Measurements from ENCODE around the gene C1QTNF9.

DNA sequence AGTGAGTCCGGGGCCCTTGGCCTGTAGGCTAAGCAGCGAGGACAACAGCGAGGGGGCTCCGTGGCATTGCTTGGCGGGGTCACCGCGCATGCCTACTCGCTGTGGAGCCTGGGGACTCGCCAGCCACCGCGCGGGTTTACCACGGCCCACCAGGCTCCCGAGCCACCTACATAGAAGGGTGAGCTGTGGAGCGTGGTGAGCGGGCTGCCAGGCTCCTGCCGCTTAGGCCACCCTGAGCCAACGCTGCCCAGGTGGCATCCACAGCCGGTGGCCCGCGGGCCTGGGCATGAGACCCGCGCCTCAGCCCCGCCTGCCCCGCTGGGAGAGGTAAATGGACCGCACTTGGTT lies 31.2 kb downstream of the C1QTNF9 start:
- no peak for TF ChIP-seq POLR2A (IDR thresholded peaks at IDR 0.05)
- TF ChIP-seq, protein P1, sequence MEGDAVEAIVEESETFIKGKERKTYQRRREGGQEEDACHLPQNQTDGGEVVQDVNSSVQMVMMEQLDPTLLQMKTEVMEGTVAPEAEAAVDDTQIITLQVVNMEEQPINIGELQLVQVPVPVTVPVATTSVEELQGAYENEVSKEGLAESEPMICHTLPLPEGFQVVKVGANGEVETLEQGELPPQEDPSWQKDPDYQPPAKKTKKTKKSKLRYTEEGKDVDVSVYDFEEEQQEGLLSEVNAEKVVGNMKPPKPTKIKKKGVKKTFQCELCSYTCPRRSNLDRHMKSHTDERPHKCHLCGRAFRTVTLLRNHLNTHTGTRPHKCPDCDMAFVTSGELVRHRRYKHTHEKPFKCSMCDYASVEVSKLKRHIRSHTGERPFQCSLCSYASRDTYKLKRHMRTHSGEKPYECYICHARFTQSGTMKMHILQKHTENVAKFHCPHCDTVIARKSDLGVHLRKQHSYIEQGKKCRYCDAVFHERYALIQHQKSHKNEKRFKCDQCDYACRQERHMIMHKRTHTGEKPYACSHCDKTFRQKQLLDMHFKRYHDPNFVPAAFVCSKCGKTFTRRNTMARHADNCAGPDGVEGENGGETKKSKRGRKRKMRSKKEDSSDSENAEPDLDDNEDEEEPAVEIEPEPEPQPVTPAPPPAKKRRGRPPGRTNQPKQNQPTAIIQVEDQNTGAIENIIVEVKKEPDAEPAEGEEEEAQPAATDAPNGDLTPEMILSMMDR (IDR thresholded peaks at IDR 0.05): no peak

All from lower leg skin (tissue), 3 donors.